Stromal cell of bone marrow (primary cell): Measurements from ENCODE around the gene CDH13.
A peak's percentile ranks its signal among the peaks of the same experiment; 100 is the strongest.

ENCODE experiments used
- DNase-seq: peaks from one replicate; pipeline ENCODE4 v3.0.0-alpha.2; 2012; ENCODE audit warnings: low read depth

CDH13 gene

DNA sequence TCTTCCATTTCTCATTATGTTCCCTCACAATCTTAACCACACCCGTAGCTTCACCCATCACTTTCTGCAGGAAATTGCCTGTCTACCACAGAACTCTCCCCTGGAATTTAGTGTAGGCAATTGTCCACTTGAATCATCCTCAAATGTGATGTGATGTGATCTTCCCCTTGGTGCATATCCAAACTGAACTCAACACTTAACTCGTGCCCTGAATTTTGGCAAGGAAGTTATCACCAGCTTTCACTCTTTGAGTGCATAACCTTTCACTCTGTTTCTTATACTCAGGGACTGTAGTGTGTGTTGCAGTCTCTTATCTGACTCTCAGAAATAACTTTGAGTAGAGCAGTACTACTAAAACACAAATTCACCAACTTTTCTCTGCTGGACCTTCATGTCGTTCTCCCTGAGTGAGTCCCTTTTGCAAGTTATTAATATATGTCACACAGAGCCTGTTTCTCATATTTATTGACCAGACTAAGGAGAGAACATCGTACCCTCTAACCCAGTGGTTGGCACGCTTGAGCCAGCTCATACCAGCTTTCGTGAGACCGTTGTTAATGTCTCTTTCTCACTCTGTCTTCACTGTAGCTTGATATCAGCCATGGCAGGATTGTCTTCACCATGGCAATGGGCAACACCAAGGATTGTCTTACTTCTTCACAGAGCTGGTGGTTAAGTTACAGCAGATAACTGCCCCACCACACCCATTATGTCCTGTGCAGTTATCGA is 622.1 kb downstream of the CDH13 start:
- DNase-seq = no peak

DNA sequence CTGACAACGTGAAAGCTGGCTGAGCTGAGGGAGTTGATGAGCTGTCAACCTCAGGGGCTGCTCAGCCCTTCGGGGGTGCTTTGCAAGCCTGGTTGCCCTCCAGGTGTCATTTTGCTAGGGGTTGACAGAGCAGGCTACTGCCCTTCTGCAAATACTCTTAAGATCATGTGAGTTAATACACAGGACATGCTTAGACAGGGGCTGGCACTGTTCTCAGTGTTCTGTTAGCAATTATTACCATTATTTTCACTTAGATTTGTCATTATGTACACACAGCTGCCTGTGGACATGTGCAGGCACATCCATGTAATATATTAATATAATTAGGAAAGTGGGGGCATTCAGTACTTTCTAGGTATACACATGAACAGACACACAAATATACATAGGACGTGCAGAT is 626.8 kb downstream of the CDH13 start:
- no peak for DNase-seq

- DNase-seq = no peak
Observed at GRCh38 chr16:83258366-83258928, 631.7 kb downstream of the CDH13 start.

DNA sequence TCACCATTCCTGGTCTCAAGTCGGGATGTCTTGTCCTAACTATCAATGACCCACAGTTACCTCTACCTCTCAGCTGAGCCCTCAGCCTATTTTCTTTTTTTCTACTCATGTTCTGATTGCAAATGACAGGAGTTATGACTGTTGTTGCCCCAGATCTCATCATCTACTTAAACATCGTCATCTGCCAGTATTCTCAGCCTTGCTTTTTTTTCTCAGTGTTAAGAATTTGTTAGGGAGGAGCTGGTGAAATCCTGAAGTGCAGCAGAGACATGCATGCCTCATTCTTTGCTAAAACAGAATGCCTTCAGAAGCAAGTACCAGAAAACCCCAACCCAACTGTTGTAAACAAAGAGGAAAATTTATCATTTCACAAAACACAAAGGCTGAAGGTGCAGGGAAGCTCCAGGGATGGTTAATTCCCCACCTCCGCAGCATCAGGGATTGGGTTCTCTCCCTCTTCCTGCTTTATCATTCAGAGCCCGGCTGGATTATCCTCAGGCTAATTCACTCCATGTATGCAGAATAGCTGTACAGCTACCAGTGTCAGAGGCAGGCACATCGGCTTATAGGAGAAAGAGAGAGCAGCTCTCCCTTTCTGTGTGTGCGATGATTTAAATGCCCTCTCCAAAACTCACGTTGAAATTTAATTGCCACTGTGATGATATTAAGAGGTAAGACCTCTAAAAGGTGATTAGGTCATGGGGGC is 640.2 kb downstream of the CDH13 start:
- no peak for DNase-seq

GRCh38 chr16:83268169-83268568 is 641.4 kb downstream of the CDH13 start:
- DNase-seq = no peak

DNA sequence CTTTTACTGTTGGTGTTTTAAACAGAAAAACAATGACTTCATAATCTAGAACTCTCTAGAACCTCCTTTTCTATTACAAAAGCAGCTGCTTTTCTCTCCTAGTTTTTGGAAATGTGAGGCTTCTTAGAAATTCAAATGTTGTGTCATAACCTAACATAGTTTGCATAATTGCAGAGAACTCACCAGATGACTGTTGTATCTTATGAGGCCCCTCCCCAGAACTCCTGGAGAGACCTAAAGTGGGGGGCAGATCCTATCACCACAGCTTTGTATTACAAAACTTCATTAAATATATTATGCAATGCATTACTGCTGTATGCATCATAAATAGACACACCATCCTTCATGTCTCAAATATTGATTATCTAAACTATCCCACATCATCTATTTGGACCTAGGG is 642.3 kb downstream of the CDH13 start:
- DNase-seq = no peak

DNA sequence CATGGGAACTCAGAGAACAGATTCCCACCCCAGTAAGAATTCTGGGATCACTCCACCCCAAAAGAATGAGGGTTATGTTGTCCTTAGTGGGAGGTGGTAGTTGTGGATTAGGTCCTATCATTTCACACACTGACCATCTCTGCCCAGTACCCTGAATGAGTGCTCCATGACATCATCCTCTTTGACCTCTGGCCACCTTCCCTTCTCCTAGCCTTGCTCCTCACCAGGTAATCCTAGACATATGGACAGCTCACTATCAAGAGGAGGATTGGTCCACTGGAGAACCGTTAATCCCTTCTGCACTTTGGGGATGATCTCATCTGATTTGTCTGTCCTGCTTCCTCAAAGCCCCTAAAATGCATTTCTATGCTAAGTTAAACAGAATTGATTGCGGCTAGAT is 642.8 kb downstream of the CDH13 start:
- DNase-seq = no peak

DNA sequence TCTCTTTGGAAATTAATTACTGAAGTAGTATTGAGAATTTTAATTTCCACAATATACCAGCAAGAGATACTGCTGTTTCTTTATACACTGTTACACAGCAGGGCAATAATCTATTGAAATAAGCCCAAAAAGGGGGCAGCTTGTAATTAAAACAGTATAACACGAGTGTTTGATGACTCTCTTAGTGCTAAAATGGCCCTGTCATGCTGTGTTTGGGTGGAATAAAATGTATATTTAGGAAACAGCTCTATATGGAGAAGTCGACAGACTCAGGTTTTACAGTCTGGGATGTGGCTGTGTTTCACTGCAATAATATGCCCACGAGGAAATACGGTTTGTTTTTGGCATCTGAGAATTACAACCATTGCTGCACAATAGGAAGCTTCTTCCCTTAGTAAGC is 643.3 kb downstream of the CDH13 start:
- DNase-seq = no peak

- no peak for DNase-seq
Observed at GRCh38 chr16:83270640-83271039, 643.9 kb downstream of the CDH13 start.

DNA sequence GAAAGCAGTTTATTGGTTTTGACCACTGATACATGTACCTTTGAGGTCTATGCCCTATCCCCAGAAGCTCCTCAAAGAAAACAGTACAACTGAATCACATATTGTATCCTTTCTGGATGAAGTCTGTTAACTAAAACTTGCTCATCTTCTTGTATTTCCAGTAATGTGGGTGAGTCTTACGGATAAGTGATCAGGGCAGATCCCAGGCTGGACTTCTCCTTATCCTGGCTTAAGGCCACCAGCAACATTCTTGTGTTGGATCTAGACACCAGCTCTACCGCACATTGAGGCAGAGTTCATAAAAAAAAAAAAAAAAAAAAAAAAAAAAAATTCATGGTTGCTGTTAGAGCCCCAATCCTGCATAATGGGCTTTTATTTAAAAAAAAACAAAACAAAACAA is 644.4 kb downstream of the CDH13 start:
- DNase-seq = no peak

GRCh38 chr16:83271970-83272575 is 645.3 kb downstream of the CDH13 start:
- no peak for DNase-seq

- no peak for DNase-seq
Observed at GRCh38 chr16:83272843-83273242, 646.1 kb downstream of the CDH13 start.

GRCh38 chr16:83273504-83274173 is 646.9 kb downstream of the CDH13 start:
- no peak for DNase-seq

GRCh38 chr16:83279251-83279650 is 652.5 kb downstream of the CDH13 start:
- DNase-seq = no peak

DNA sequence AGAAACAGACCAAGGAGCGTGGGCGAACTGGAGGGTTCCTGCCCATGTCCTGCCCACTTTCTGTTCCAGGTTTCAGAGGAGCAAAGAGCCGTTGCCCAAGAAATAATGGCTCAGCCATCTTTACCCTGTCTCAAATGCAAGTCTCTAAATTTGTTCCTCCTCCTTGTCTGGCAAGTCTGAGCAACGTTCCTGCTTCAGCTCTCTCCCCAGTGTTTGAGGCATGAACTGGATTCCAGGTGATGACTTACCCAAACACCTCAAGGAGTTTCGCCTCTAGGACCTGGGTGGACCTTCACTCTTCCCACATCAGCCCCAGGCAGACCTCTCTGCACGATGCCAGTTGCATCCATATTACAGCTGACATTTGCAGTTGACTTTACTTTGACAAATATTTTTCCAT is 659.2 kb downstream of the CDH13 start:
- no peak for DNase-seq

- DNase-seq = no peak
Observed at GRCh38 chr16:83296505-83296904, 669.7 kb downstream of the CDH13 start.

DNA sequence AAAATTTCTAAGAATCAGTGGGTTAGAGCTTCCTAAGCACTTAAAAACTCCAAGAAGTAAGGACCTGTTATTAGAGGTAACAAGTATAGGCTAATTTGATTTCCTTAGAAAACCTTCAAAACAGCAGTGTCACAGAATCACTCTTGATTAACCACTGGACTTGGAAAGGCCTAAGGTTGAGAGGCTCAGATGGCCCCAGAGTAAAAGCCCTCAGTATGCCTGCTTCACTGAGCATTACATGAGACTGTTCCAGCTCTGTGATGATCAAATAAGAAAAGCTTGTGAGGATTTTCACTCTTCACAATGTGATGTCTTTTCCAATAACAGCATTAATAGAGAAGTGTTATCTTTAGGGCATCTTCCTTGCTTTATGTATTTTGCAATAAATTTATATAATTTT is 671.8 kb downstream of the CDH13 start:
- DNase-seq = no peak

DNA sequence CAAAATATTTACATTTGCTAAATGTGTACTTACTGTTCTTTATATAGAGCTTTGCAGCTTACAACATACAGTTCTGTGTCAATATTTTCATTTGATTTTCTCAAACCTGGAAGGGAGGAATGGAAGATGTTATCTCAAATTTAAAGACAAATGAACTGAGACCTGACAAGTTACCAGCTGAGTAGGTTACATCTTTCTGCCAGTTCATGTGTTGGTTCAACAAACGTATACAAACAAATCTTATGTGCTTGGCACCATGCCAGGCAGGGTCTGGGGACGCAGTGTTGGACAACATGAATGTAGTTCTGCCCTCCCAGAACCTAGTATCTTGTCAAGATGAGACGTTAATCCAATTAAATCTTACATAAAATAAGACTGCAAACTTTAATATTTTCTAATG is 673.6 kb downstream of the CDH13 start:
- no peak for DNase-seq

GRCh38 chr16:83301971-83302370 is 675.2 kb downstream of the CDH13 start:
- no peak for DNase-seq

GRCh38 chr16:83302853-83303252 is 676.1 kb downstream of the CDH13 start:
- no peak for DNase-seq

GRCh38 chr16:83305092-83305491 is 678.3 kb downstream of the CDH13 start:
- peak; percentile 24 for DNase-seq

DNA sequence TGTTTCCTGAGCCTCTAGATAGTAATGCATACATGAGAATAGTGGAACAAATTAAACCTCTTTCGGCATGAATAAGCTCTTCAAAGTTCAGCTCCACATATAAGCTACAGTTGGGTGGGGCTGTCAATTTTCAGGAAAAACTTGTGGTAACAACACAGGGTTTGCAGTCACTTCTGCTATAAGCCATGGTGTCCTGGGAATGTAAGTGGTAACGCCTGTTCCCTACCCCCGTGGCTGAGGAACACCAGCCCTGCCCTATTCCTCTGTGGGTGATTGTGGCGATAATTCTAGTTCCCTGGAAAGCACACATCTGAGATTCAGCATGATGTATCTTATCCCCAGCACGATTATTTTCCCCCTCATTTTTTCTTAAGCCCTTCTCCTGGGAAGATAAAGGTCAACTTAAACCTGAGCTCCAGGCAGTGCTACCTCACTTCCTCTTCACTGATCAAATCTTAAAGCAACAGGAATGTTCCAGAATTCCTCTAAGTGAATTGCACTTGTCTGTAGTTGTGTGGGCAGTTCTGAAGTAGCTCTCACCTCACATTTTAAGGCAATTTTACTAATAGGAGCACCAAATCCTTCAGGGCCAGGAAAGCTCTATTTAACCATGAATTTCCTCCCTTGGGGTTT is 680.3 kb downstream of the CDH13 start:
- DNase-seq = no peak
